Measurements from ENCODE around the gene WDCP. TPM values are rescaled to one million over a fixed set of nuclear protein-coding genes. Genes with fewer than 3 reads are reported as not detected.

The WDCP gene
- total RNA-seq, 1 experiment from 2014 or later = 36.9 TPM

DNA sequence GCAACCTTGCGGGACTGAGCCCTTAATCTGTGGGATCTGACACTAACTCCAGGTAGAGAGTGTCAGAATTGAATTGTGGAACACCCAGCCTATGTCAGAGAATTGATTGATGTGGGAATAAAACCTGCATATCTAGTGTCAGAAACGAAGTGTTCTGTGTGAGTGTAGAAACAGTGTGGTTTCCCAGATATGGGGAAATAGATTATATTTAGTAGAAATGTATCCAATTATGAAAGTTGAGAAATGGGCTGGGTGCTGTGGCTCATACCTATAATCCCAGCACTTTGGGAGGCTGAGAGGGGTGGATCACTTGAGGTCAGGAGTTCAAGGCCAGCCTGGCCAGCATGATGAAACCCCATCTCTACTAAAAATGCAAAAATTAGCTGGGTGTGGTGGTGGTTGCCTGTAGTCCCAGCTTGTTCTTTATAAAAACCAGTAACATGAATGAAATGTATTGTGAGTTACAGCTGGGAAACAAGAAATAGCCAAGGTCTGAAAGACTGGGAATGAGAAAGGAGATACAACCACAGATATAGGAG, 41.7 kb upstream of the WDCP start:
- Histone ChIP-seq H2BK120ac (ENCODE audit: low read depth, low read length, poor library complexity, severe bottlenecking) (no peak overlapping the region), H2BK15ac (ENCODE audit: low read depth, low read length) (no peak overlapping the region), H3K4me2 (ENCODE audit: insufficient read depth, insufficient read length, low read length) (no peak overlapping the region), H3K23me2 (ENCODE audit: insufficient read length, low read depth, low read length, poor library complexity, severe bottlenecking) (peaks cover 9% of the 10 kb centered on the region), H3K4me1 (ENCODE audit: insufficient read depth, low read length) (no peaks in the 10 kb centered on the region; the same call in 1 of the 2 replicates), H3K4ac (ENCODE audit: low read depth, low read length) (no peak overlapping the region), H4K8ac (replicated peaks; ENCODE audit: insufficient read length, low read depth, low read length) (no peak overlapping the region), H2BK12ac (ENCODE audit: insufficient read length, low read depth, low read length) (no peak overlapping the region), H3K27ac (ENCODE audit: insufficient read length, low read depth, low read length) (no peak overlapping the region), H3K56ac (ENCODE audit: insufficient read length, low read depth, low read length) (no peak overlapping the region), H2AFZ (ENCODE audit: low read length) (no peak overlapping the region), H3K9me3 (ENCODE audit: control insufficient read depth, low read depth, low read length) (no peaks in the 10 kb centered on the region), H2AK5ac (ENCODE audit: insufficient read length, low read length) (no peak overlapping the region), H4K5ac (ENCODE audit: insufficient read length, low read depth, low read length) (no peak overlapping the region), H3K18ac (ENCODE audit: insufficient read length, low read depth, low read length) (no peak overlapping the region), H3K14ac (ENCODE audit: insufficient read depth, low read length) (no peak overlapping the region), H3K79me2 (ENCODE audit: insufficient read depth, low read length) (no peaks in the 10 kb centered on the region), H2BK20ac (ENCODE audit: low read depth, low read length, poor library complexity, severe bottlenecking) (no peak overlapping the region), H3T11ph (ENCODE audit: low read length) (no peak overlapping the region), H3K9ac (ENCODE audit: extremely low read depth, insufficient read length, low read length) (no peak overlapping the region), H4K91ac (ENCODE audit: insufficient read length, low read depth, low read length) (no peak overlapping the region), H3K79me1 (ENCODE audit: insufficient read depth, low read depth, low read length, poor library complexity, severe bottlenecking) (no peaks in the 10 kb centered on the region), H3K27me3 (ENCODE audit: insufficient read depth, low read length) (no peaks in the 10 kb centered on the region), H4K20me1 (ENCODE audit: control insufficient read depth, insufficient read depth, insufficient read length) (peaks cover 2% of the 10 kb centered on the region), H2BK5ac (ENCODE audit: insufficient read length, low read length) (no peak overlapping the region), H3K23ac (ENCODE audit: insufficient read length, low read depth, low read length) (no peak overlapping the region)
- H3K9me3 Mint-ChIP-seq = peaks cover 0 to 3% of the 10 kb centered on the region in 2 experiments; a peak in 1 of 5 replicates
- peak; percentile 5 for DNase-seq
- H3K4me3 Mint-ChIP-seq = no peak overlapping the region
- no peaks in the 10 kb centered on the region for H3K27me3 Mint-ChIP-seq (ENCODE audit: low read depth)
- H3K27ac Mint-ChIP-seq = no peak overlapping the region; a peak in 1 of 7 replicates
- H3K36me3 Mint-ChIP-seq (ENCODE audit: insufficient read depth in 1 of 3, low read depth in 3 of 3) = no peaks in the 10 kb centered on the region
- no CpG with 5 or more reads among the region's 2 CpGs for WGBS (ENCODE audit: extremely low coverage, insufficient read length, low lambda C conversion rate)
- H3K4me1 Mint-ChIP-seq = peaks cover 6% of the 10 kb centered on the region in 2 experiments
- TF ChIP-seq, protein P1, sequence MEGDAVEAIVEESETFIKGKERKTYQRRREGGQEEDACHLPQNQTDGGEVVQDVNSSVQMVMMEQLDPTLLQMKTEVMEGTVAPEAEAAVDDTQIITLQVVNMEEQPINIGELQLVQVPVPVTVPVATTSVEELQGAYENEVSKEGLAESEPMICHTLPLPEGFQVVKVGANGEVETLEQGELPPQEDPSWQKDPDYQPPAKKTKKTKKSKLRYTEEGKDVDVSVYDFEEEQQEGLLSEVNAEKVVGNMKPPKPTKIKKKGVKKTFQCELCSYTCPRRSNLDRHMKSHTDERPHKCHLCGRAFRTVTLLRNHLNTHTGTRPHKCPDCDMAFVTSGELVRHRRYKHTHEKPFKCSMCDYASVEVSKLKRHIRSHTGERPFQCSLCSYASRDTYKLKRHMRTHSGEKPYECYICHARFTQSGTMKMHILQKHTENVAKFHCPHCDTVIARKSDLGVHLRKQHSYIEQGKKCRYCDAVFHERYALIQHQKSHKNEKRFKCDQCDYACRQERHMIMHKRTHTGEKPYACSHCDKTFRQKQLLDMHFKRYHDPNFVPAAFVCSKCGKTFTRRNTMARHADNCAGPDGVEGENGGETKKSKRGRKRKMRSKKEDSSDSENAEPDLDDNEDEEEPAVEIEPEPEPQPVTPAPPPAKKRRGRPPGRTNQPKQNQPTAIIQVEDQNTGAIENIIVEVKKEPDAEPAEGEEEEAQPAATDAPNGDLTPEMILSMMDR (conservative IDR thresholded peaks at IDR 0.05) = no peak
